Measurements from ENCODE around the gene SLC35F1.

SLC35F1 gene

DNA sequence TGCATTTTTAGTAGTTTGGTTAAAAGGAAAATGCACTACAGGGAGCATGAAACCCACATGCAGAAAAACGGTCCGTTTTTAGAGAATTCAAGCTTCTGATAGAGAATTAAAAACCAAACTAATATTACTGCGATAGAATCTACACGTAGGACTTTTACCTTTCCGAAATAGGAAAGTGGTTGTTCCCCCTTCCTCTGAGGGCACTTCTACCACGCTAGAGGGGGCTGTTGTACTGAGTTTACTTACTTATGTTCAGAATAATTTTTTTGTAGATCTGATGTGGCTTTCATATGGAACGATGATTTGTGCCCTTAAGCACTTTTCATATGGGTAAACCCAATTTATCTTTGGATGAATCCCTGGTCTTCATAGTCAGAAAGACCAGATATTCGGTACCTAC lies 376.7 kb downstream of the SLC35F1 start:
- H3K27ac ChIP-seq = no peak overlapping the region
- H3K27me3 ChIP-seq (ENCODE audit: insufficient read depth, low read depth, severe bottlenecking) = no peaks in the 10 kb centered on the region
- TF ChIP-seq, protein P1, sequence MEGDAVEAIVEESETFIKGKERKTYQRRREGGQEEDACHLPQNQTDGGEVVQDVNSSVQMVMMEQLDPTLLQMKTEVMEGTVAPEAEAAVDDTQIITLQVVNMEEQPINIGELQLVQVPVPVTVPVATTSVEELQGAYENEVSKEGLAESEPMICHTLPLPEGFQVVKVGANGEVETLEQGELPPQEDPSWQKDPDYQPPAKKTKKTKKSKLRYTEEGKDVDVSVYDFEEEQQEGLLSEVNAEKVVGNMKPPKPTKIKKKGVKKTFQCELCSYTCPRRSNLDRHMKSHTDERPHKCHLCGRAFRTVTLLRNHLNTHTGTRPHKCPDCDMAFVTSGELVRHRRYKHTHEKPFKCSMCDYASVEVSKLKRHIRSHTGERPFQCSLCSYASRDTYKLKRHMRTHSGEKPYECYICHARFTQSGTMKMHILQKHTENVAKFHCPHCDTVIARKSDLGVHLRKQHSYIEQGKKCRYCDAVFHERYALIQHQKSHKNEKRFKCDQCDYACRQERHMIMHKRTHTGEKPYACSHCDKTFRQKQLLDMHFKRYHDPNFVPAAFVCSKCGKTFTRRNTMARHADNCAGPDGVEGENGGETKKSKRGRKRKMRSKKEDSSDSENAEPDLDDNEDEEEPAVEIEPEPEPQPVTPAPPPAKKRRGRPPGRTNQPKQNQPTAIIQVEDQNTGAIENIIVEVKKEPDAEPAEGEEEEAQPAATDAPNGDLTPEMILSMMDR (IDR thresholded peaks at IDR 0.05; ENCODE audit: low read depth, low read length) = peak; percentile 44
- DNase-seq = peak; percentile 36
- no peaks in the 10 kb centered on the region for H3K36me3 ChIP-seq
- H3K9me3 ChIP-seq (ENCODE audit: severe bottlenecking) = no peaks in the 10 kb centered on the region
- no peak overlapping the region for H3K4me3 ChIP-seq (ENCODE audit: low read depth, low read length)

DNA sequence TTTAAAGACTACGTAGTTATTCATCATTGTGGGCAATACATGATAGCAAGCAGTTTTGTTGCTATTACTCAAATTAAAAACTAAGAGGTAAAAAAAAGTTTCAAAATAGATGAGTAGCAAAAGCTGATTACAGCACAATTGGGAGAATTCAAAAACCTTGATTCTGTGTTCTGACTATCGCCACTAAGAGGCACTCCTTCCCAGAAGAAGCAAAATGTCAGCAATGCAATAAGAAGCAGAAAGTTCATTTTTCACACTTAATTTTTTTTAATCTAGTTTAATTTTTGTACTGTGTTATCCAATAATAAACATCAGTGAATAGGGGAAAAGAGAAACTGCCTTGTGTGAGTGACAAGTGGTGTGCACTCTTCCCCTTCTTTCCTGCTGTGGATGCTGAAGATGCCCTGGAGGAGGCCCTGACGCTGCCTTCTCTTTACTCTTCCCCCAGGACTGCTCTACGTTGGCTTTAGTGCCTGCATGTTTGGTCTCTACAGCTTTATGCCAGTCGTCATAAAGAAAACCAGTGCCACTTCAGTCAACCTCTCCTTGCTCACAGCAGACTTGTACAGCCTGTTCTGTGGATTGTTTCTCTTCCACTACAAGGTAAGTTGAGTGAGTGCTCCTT lies 377.8 kb downstream of the SLC35F1 start:
- Histone ChIP-seq H3K4me3 (ENCODE audit: low read depth, low read length) (no peak overlapping the region), H3K27me3 (ENCODE audit: insufficient read depth, low read depth, severe bottlenecking) (no peaks in the 10 kb centered on the region), H3K9me3 (ENCODE audit: severe bottlenecking) (no peaks in the 10 kb centered on the region), H3K27ac (no peak overlapping the region), H3K36me3 (no peaks in the 10 kb centered on the region)
- TF ChIP-seq, protein P1 (IDR thresholded peaks at IDR 0.05; ENCODE audit: low read depth, low read length) = peak; percentile 30; the same call in 1 of the 2 replicates
- DNase-seq = no peak

- no peak for DNase-seq
- no peaks in the 10 kb centered on the region for H3K36me3 ChIP-seq
- TF ChIP-seq, protein P1 (IDR thresholded peaks at IDR 0.05; ENCODE audit: low read depth, low read length) = no peak
- no peak overlapping the region for H3K27ac ChIP-seq
- H3K27me3 ChIP-seq (ENCODE audit: insufficient read depth, low read depth, severe bottlenecking) = no peaks in the 10 kb centered on the region
- H3K9me3 ChIP-seq (ENCODE audit: severe bottlenecking) = no peaks in the 10 kb centered on the region
- no peak overlapping the region for H3K4me3 ChIP-seq (ENCODE audit: low read depth, low read length)
Observed at GRCh38 chr6:118285791-118286190, 378.7 kb downstream of the SLC35F1 start.

DNA sequence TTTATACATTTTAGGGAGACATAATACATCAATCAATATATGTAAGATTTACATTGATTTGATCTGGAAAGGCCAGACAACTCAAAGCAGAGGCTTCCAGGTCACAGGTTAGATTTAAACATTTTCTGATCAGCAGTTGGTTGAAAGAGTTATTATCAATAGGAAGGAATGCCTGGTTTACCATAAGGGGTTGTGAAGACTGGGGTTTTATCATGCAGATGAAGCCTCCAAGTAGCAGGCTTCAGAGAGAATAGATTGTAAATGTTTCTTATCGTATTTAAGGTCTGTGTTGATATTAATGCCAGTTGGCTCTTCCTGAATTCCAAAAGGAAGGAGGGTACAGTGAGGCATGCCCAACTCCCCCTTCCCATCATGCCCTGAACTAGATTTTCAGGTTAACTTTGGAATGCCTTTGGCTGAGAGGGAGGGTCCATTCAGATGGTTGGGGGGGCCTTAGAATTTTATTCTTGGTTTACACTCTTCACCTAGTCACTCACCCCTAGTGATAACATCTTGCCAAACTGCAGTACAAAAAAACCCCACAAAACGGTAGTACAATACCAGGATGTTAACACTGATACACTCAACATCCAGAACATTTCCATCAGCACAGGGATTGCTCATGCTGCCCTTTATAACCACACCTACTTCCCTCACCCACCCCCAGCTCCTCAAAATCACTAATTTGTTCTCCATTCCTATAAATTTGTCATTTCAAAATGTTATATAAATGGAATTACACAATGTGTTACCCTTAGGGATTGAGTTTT lies 381.5 kb downstream of the SLC35F1 start:
- no peaks in the 10 kb centered on the region for H3K36me3 ChIP-seq
- no peak overlapping the region for H3K4me3 ChIP-seq (ENCODE audit: low read depth, low read length)
- H3K9me3 ChIP-seq (ENCODE audit: severe bottlenecking) = no peaks in the 10 kb centered on the region
- TF ChIP-seq, protein P1 (IDR thresholded peaks at IDR 0.05; ENCODE audit: low read depth, low read length) = no peak
- H3K27ac ChIP-seq = no peak overlapping the region
- no peak for DNase-seq
- H3K27me3 ChIP-seq (ENCODE audit: insufficient read depth, low read depth, severe bottlenecking) = no peaks in the 10 kb centered on the region

- Histone ChIP-seq H3K27me3 (ENCODE audit: insufficient read depth, low read depth, severe bottlenecking) (no peaks in the 10 kb centered on the region), H3K36me3 (no peaks in the 10 kb centered on the region), H3K27ac (no peak overlapping the region), H3K9me3 (ENCODE audit: severe bottlenecking) (no peaks in the 10 kb centered on the region), H3K4me3 (ENCODE audit: low read depth, low read length) (no peak overlapping the region)
- TF ChIP-seq, protein P1 (IDR thresholded peaks at IDR 0.05; ENCODE audit: low read depth, low read length) = no peak
- DNase-seq = no peak
Observed at GRCh38 chr6:118292558-118292957, 385.5 kb downstream of the SLC35F1 start.

Data from WERI-Rb-1 (cell line).